BLaER1 treated with 17β-estradiol and CSF1 and Interleukin-3, amounts not matched to agents 10 nM and 100 nM (cell line): ENCODE data around the gene ALPK1.
A peak's percentile ranks its signal among the peaks of the same experiment; 100 is the strongest.

ENCODE experiments used
- H3K27ac ChIP-seq, 11 experiments: shearing (Covaris generic); formaldehyde crosslinking; 2 replicates each; pipeline ENCODE4 v1.8.1; 2022
- H3K27me3 ChIP-seq, 11 experiments: shearing (Covaris generic); formaldehyde crosslinking; 2 replicates each; pipeline ENCODE4 v1.8.1; 2022
- H3K36me3 ChIP-seq, 11 experiments: shearing (Covaris generic); formaldehyde crosslinking; 2 replicates each; pipeline ENCODE4 v1.8.1; 2022
- H3K4me1 ChIP-seq, 10 experiments: shearing (Covaris generic); formaldehyde crosslinking; 2 replicates each; pipeline ENCODE4 v1.8.1; 2022
- H3K4me2 ChIP-seq, 11 experiments: shearing (Covaris generic); formaldehyde crosslinking; 2 replicates each; pipeline ENCODE4 v1.8.1; 2022
- H3K4me3 ChIP-seq, 10 experiments: shearing (Covaris generic); formaldehyde crosslinking; 2 replicates each; pipeline ENCODE4 v1.8.1; 2022
- H3K9ac ChIP-seq, 11 experiments: shearing (Covaris generic); formaldehyde crosslinking; 2 replicates each; pipeline ENCODE4 v1.8.1; 2022
- H3K9me3 ChIP-seq, 11 experiments: shearing (Covaris generic); formaldehyde crosslinking; replicated peaks in 1 of 11; 2 replicates each; pipeline ENCODE4 v1.8.1; 2022
- H4K20me1 ChIP-seq, 11 experiments: shearing (Covaris generic); formaldehyde crosslinking; 2 replicates each; pipeline ENCODE4 v1.8.1; 2022
- Cebpa-rat ChIP-seq, 11 experiments: shearing (Covaris generic); IDR thresholded peaks; 2 replicates each; pipeline ENCODE4 v1.8.1; 2022

ALPK1 gene

GRCh38 chr4:112361181-112361791 is 64.1 kb downstream of the ALPK1 start:
- Histone ChIP-seq H3K36me3 (peaks cover 0 to 62% (median 0%) of the 10 kb centered on the region in 11 experiments; a peak in 5 of 22 replicates), H3K27ac (peak overlapping the region in 9 of 11 experiments; percentile 17 to 67 (median 52); a peak in 15 of 22 replicates), H3K9ac (peak overlapping the region in 4 of 11 experiments; percentile 2 to 47 (median 38); a peak in 6 of 22 replicates), H3K27me3 (no peaks in the 10 kb centered on the region), H3K9me3 (peaks cover 33 to 97% (median 76%) of the 10 kb centered on the region in 11 experiments), H3K4me2 (peak overlapping the region in 10 of 11 experiments; percentile 1 to 74 (median 61); a peak in 18 of 22 replicates), H3K4me3 (peak overlapping the region in 3 of 10 experiments; percentile 11 to 38 (median 18); a peak in 2 of 20 replicates), H3K4me1 (peaks cover 0 to 15% (median 12%) of the 10 kb centered on the region in 10 experiments; a peak in 17 of 20 replicates), H4K20me1 (no peaks in the 10 kb centered on the region; a peak in 1 of 22 replicates)
- 0 out of 22 replicates have a peak, but pooled peaks of 2 of the 11 experiments have one; percentile 4 to 8 for TF ChIP-seq Cebpa-rat (IDR thresholded peaks at IDR 0.05)

- no peaks in the 10 kb centered on the region for H3K27me3 ChIP-seq
- no peak overlapping the region for H3K4me3 ChIP-seq
- no peak overlapping the region for H3K4me2 ChIP-seq
- H3K4me1 ChIP-seq, result peaks cover 0 to 4% (median under 1%) of the 10 kb centered on the region in 10 experiments; a peak in 7 of 20 replicates
- no peak overlapping the region for H3K27ac ChIP-seq
- peaks cover 0 to 14% (median 0%) of the 10 kb centered on the region in 11 experiments; a peak in 1 of 22 replicates for H3K36me3 ChIP-seq
- no peak overlapping the region for H3K9ac ChIP-seq
- no peak for TF ChIP-seq Cebpa-rat (IDR thresholded peaks at IDR 0.05)
- peaks cover 24 to 40% (median 30%) of the 10 kb centered on the region in 11 experiments for H3K9me3 ChIP-seq
- peaks cover 0 to 15% (median 0%) of the 10 kb centered on the region in 11 experiments; a peak in 1 of 22 replicates for H4K20me1 ChIP-seq
Measured at GRCh38 chr4:112370466-112370865, 73.3 kb downstream of the ALPK1 start.

- TF ChIP-seq Cebpa-rat (IDR thresholded peaks at IDR 0.05), result no peak
- Histone ChIP-seq H4K20me1 (peaks cover 0 to 16% (median 0%) of the 10 kb centered on the region in 11 experiments; a peak in 1 of 22 replicates), H3K27me3 (no peaks in the 10 kb centered on the region), H3K4me1 (peaks cover 0 to 13% (median 7%) of the 10 kb centered on the region in 10 experiments; a peak in 15 of 20 replicates), H3K9ac (no peak overlapping the region), H3K9me3 (peaks cover 16 to 36% (median 27%) of the 10 kb centered on the region in 11 experiments), H3K4me2 (no peak overlapping the region), H3K36me3 (peaks cover 0 to 14% (median 0%) of the 10 kb centered on the region in 11 experiments; a peak in 1 of 22 replicates), H3K27ac (no peak overlapping the region), H3K4me3 (no peak overlapping the region)
Measured at GRCh38 chr4:112371361-112371760, 74.2 kb downstream of the ALPK1 start.

- Histone ChIP-seq H3K27ac (no peak overlapping the region), H3K9ac (no peak overlapping the region), H3K4me3 (no peak overlapping the region), H4K20me1 (peaks cover 0 to 14% (median 0%) of the 10 kb centered on the region in 11 experiments; a peak in 2 of 22 replicates), H3K36me3 (peaks cover 0 to 42% (median 0%) of the 10 kb centered on the region in 11 experiments; a peak in 4 of 22 replicates), H3K27me3 (no peaks in the 10 kb centered on the region), H3K9me3 (peaks cover 0 to 22% (median 17%) of the 10 kb centered on the region in 11 experiments; a peak in 18 of 22 replicates), H3K4me2 (no peak overlapping the region), H3K4me1 (peaks cover 11 to 46% (median 42%) of the 10 kb centered on the region in 10 experiments; a peak in 19 of 20 replicates)
- no peak for TF ChIP-seq Cebpa-rat (IDR thresholded peaks at IDR 0.05)
Measured at GRCh38 chr4:112374850-112375249, 77.7 kb downstream of the ALPK1 start.

GRCh38 chr4:112377171-112377570 is 80.0 kb downstream of the ALPK1 start:
- Histone ChIP-seq H3K4me1 (peaks cover 11 to 58% (median 43%) of the 10 kb centered on the region in 10 experiments; a peak in 19 of 20 replicates), H3K4me3 (peak overlapping the region in 3 of 10 experiments; percentile 1 to 32 (median 21); a peak in 2 of 20 replicates), H3K36me3 (peaks cover 0 to 54% (median 0%) of the 10 kb centered on the region in 11 experiments; a peak in 4 of 22 replicates), H3K27ac (peak overlapping the region in 6 of 11 experiments; percentile 29 to 64 (median 60); a peak in 10 of 22 replicates), H3K9me3 (peaks cover 0 to 21% (median 17%) of the 10 kb centered on the region in 11 experiments; a peak in 18 of 22 replicates), H4K20me1 (peaks cover 0 to 5% (median 0%) of the 10 kb centered on the region in 11 experiments; a peak in 2 of 22 replicates), H3K4me2 (peak overlapping the region; percentile 9 to 90 (median 80); a peak in 21 of 22 replicates), H3K27me3 (no peaks in the 10 kb centered on the region), H3K9ac (peak overlapping the region in 5 of 11 experiments; percentile 18 to 62 (median 45); a peak in 8 of 22 replicates)
- no peak for TF ChIP-seq Cebpa-rat (IDR thresholded peaks at IDR 0.05)

GRCh38 chr4:112377594-112378242 is 80.5 kb downstream of the ALPK1 start:
- peaks cover 11 to 58% (median 43%) of the 10 kb centered on the region in 10 experiments; a peak in 19 of 20 replicates for H3K4me1 ChIP-seq
- no peaks in the 10 kb centered on the region for H3K27me3 ChIP-seq
- H4K20me1 ChIP-seq, result peaks cover 0 to 5% (median 0%) of the 10 kb centered on the region in 11 experiments; a peak in 2 of 22 replicates
- H3K9me3 ChIP-seq, result peaks cover 0 to 20% (median 17%) of the 10 kb centered on the region in 11 experiments; a peak in 18 of 22 replicates
- no peak for TF ChIP-seq Cebpa-rat (IDR thresholded peaks at IDR 0.05)
- H3K36me3 ChIP-seq, result peaks cover 0 to 60% (median 0%) of the 10 kb centered on the region in 11 experiments; a peak in 4 of 22 replicates
- H3K4me2 ChIP-seq, result peak overlapping the region; percentile 9 to 90 (median 80); a peak in 21 of 22 replicates
- H3K9ac ChIP-seq, result peak overlapping the region in 5 of 11 experiments; percentile 18 to 62 (median 45); a peak in 8 of 22 replicates
- peak overlapping the region in 3 of 10 experiments; percentile 1 to 32 (median 21); a peak in 2 of 20 replicates for H3K4me3 ChIP-seq
- peak overlapping the region in 6 of 11 experiments; percentile 29 to 64 (median 60); a peak in 10 of 22 replicates for H3K27ac ChIP-seq

- Histone ChIP-seq H3K4me3 (peak overlapping the region in 1 of 10 experiments; percentile 32; a peak in 1 of 20 replicates), H3K9me3 (peaks cover 0 to 20% (median 17%) of the 10 kb centered on the region in 11 experiments; a peak in 18 of 22 replicates), H3K4me2 (peak overlapping the region in 9 of 11 experiments; percentile 61 to 90 (median 83); a peak in 17 of 22 replicates), H4K20me1 (peaks cover 0 to 5% (median 0%) of the 10 kb centered on the region in 11 experiments; a peak in 2 of 22 replicates), H3K27me3 (no peaks in the 10 kb centered on the region), H3K4me1 (peaks cover 11 to 58% (median 43%) of the 10 kb centered on the region in 10 experiments; a peak in 19 of 20 replicates), H3K27ac (peak overlapping the region in 5 of 11 experiments; percentile 42 to 64 (median 62); a peak in 6 of 22 replicates), H3K9ac (peak overlapping the region in 2 of 11 experiments; percentile 52 to 62; a peak in 2 of 22 replicates), H3K36me3 (peaks cover 0 to 65% (median 0%) of the 10 kb centered on the region in 11 experiments; a peak in 4 of 22 replicates)
- no peak for TF ChIP-seq Cebpa-rat (IDR thresholded peaks at IDR 0.05)
Measured at GRCh38 chr4:112378243-112378620, 81.1 kb downstream of the ALPK1 start.

GRCh38 chr4:112378858-112379257 is 81.7 kb downstream of the ALPK1 start:
- Histone ChIP-seq H3K27ac (no peak overlapping the region), H3K4me2 (peak overlapping the region in 7 of 11 experiments; percentile 29 to 90 (median 83); a peak in 12 of 22 replicates)

More at GRCh38 chr4:112378858-112379257, 81.7 kb downstream of the ALPK1 start:
- peaks cover 0 to 67% (median 0%) of the 10 kb centered on the region in 11 experiments; a peak in 4 of 22 replicates for H3K36me3 ChIP-seq
- H3K27me3 ChIP-seq, result no peaks in the 10 kb centered on the region
- H3K4me1 ChIP-seq, result peaks cover 11 to 58% (median 43%) of the 10 kb centered on the region in 10 experiments; a peak in 19 of 20 replicates
- peaks cover 0 to 5% (median 0%) of the 10 kb centered on the region in 11 experiments; a peak in 2 of 22 replicates for H4K20me1 ChIP-seq
- no peak overlapping the region for H3K9ac ChIP-seq
- H3K9me3 ChIP-seq, result peaks cover 0 to 18% (median 15%) of the 10 kb centered on the region in 11 experiments; a peak in 18 of 22 replicates
- TF ChIP-seq Cebpa-rat (IDR thresholded peaks at IDR 0.05), result no peak
- no peak overlapping the region for H3K4me3 ChIP-seq
